Hematopoietic multipotent progenitor cell treated with erythropoietin and hydrocortisone succinate and interleukin-3 and kit ligand, for 17 days (in vitro differentiated cells): ENCODE measurements around the gene CAND1.

Experiments used
- DNase-seq: peaks from one replicate; pipeline ENCODE4 v3.0.0-alpha.2; 2015; ENCODE audit warnings: low spot score

CAND1 gene

DNA sequence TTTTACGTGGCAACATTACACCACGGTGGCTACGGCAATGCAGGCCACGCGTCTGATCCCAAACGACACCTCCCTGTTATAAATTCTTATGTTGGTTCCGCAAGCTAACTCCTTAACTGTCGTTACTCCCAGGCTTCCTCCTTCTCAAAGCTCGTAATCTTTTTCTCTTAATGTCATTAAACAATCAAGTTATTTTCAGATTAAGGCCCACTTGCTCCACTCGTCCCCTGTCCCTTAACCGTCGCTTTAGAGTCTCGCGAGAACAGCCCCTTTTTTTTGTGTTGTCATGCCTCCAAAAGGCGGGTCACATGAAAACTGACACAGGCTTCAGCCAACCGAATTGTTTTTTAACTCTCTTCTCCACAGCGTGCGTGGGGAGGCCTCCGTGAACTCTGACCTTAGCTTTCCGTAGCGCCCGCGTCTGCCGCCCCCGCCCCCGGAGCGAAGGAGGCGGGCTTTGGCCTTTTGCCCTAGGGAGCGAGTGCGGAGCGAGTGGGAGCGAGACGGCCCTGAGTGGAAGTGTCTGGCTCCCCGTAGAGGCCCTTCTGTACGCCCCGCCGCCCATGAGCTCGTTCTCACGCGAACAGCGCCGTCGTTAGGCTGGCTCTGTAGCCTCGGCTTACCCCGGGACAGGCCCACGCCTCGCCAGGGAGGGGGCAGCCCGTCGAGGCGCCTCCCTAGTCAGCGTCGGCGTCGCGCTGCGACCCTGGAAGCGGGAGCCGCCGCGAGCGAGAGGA lies at the start of gene CAND1:
CAND1 (plus strand) TSS at position 463 of the 737 bp plus-strand sequence. CDS start 360 bp downstream, outside the sequence.
- peak; percentile 100 for DNase-seq

DNA sequence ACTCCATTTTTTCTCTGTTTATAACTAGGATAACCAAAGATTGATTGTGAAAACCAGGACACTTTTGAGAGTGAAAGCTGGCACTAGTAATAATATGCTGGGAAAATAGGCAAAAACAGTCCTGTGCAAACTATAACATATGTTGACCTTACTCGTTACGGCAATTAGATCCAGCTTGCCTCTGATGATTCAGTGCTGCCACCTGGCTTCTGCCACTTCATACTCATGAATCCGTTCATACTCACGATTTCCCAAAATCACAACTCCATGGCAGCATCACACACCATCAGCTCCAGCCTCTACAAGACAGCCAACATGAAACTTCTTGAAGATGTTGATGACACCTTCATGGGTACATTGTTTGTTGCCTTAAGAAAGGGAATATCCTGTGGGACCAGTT lies 49.1 kb upstream of the CAND1 start:
- no peak for DNase-seq

DNA sequence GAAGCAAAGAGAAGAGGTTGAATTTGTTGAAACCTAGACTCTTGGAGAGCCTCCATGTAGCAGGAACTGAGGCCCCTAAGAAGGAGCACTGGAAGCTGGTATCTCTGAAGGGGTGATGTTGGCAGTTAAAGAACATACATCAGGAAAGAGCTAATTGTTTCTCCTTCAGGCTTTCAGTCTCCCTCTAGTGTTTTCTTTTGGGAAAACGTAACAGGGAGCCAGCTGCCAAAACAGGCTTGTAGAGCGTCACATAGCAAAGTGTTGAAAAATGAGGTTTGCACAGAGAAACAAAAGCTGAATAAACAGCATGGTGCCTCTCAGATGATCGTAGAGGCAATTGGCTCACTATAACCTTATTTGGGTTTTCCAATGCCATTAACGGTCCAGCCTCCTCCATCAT lies 46.9 kb upstream of the CAND1 start:
- no peak for DNase-seq

DNA sequence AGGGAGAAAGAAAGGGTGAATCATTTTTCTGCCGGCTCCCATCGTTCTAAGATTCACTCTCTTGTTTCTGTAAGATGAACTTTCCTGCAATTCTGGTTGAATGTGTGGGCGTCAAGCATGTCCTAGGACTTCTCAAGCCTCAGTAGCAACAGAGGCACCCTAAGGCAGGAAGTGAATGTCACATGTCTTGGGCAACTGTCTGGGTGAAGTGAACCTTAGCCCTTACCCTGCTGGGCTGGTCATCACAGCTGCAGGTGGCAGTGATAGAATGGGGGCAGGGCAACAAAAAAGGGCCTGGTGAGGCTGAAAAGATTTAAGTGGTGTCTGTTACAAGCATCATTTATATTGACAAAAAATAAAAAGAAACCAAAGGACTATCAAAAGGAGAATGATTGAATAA lies 45.9 kb upstream of the CAND1 start:
- DNase-seq, result no peak

DNA sequence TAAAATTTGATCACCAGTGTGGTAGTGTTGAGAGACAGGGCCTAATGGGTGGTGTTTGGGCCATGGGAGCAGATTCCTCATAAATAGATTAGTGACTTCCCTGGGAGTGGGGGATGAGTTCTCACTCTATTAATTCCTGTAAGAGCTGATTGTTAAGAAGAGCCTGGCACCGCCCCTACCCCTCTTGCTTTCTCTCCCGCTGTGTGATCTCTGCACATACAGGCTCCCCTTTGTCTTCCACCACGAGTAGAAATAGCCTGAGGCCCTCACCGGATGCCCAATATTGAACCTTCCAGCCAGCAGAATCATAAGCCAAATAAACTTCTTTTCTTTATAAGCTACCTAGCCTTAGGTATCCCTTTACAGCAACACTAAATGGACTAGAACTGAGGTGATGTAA lies 31.9 kb upstream of the CAND1 start:
- no peak for DNase-seq

DNA sequence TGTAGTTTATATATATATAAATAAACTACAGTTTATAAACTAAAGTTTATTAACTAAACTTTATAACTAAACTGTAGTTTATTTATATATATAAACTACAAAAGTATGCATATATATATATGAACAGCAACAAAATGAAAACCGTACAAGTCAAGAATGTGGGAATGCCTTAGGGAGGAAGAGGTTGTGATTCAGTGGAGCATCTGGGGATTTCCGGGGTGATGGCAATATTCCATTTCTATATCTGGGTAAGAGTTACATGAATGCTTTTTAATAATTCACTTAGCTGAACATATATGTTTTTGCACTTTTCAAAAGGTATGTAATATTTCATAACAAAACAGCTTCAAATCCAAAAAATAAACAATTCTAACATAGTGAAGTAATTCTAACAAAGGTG lies 30.1 kb upstream of the CAND1 start:
- no peak for DNase-seq

DNA sequence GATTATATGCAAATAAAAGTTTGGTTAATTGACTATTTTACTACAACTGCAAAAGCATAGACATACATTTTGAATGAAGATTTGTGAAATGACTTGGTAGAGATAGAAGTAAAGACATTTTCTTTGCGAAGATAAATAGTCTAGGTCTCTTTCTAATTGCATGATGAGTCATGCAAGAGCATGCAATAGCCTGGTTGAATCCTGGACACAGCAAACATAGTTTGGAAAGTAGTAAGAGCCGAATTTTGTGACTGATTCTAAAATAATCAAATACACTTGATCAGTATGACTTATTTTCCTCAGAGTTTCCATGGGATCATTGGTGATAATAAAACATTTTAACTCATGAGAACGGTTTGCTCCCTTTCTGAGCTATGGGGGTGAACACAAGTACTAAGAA lies 27.7 kb upstream of the CAND1 start:
- DNase-seq, result no peak

DNA sequence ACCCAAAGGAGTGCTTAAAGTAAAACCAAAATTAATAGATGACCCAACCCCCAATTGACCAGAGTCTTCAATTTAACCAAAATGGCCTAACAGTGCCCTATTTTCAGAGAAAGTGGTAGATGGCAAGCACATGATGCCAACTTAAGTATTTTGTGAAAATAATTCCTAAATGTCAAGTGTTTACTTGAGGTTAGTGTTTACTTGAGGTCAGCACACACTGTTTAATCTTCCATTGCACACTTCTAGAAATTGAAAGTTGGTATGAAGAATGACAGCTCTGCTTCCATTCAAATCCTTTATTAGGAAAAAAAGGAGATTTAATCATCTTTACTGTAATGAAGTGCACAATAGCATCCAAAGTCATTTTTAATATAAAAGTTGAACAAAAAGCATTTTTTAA lies 25.9 kb upstream of the CAND1 start:
- no peak for DNase-seq

DNA sequence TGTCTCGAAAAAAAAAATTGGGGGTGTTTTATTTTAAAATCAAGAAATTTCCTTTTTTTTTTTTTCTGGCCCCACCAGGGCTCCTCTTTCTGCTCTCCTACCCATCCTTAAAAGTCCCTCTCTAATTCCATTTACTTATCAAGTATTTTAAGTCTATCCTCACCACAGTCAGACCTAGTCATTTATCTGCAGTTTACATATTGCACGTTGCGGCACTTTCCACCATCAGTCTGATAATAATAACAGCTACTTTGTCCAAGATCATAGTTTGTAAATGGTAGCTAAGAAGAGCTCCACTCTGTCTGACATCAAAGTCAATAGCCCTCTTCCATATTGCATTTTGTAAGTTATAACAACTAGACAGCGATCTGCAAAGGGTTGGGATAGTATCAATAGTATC lies 23.6 kb upstream of the CAND1 start:
- DNase-seq, result no peak

DNA sequence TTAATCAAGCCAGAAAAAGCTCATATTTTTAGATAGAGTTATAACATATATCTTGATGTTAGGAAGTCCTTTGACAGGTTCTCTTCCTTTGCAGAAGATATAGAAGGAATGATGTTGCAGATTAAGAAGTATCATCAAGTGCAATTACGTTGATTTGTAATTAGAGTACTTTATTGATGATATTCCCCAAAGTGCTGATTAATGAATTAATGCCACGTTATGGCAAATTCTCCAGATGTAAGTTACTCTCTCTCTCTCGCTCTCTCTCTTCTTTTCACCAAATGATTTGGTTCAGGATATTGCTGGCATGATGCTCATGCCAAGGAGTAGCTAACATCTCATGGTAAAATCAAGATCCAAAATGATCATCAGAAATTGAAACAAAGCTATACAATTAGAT lies 18.1 kb upstream of the CAND1 start:
- no peak for DNase-seq

DNA sequence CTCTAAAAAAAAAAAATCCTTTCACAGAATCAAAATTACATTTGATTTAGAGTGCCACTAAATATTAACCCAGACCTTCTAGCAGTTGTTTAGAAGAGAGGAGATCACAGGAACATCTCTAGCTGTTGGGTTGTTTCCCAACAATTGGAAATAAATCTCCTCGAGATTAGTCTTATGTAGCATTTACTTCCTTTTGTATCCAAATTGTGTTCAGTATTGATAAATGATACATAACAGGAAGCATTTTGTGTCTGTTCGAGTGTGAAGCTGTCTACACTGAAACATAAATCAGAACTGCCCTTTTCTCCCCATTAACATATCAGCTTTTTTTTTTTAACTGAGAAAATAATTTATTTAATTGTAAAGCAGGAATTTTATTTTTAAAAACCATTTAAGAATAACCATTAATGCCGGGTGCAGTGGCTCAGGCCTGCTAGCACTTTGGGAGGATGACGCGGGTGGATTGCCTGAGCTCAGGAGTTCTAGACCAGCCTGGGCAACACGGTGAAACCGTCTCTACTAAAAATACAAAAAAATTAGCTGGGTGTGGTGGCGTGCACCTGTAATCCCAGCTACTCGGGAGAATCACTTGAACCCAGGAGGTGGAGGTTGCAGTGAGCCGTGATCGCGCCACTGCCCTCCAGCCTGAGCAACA lies 14.7 kb upstream of the CAND1 start:
- no peak for DNase-seq

DNA sequence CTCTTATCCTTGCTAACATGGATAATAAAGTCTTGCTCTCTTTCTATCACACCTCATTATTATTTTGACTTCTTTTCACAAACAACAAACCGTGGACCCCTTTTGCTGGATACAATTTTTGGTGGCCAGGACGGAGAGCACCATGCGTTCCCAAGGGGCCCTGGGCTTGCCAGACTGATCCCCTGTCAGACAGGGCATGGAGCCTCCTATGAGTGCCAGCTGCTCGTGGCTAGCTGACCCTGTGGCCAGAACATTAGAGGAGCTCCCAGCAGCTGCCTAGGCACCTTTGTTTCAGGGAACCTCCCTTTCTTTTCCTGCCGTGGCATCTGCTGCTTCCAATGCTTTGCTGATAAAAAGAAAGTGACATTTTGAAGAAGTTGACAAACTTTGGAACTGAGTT lies 12.5 kb upstream of the CAND1 start:
- DNase-seq, result no peak

DNA sequence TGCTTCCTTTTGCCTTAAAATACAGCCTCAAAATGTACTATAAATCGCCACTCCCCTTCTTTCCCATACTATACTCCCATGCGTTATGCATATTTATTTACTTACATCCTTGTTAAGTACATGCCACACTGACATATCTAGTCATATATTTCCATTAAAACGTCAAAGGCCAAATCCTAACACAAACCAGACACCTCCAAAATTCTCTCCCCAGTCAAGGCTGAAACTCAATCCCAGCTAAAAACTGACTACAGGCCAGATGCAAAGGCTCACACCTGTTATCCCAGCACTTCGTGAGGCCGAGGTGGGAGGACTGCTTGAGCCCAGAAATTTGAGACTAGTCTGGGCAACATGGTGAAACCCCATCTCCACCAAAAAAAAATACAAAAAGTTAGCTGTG lies 5.7 kb upstream of the CAND1 start:
- DNase-seq, result no peak

DNA sequence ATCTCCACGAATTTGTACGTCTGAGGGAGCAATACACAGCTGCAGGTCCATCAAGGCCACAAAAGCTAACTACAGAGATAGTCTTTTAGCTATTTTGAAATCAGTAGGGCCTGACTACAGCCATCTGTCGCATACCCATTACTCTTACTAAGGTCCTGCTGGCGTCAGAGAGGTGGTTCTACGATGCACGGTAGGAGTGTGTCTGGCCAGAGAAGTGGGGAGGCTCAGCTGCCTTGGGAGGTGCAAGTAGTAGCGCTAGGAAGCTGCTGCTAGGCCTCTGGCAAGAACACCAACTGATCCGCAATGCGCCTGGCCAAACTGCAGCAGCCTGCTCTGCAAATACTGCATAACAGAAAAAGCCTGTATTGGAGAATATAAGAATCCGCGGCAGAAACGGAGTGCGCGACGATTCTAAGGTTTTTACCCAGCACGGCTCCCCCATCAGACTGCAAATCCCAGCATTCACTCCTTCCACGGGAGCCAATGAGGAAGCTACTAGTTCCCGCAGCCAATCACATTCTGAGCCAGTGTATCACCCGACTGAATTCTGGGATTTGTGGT lies 743 bp upstream of the CAND1 start:
- no peak for DNase-seq

DNA sequence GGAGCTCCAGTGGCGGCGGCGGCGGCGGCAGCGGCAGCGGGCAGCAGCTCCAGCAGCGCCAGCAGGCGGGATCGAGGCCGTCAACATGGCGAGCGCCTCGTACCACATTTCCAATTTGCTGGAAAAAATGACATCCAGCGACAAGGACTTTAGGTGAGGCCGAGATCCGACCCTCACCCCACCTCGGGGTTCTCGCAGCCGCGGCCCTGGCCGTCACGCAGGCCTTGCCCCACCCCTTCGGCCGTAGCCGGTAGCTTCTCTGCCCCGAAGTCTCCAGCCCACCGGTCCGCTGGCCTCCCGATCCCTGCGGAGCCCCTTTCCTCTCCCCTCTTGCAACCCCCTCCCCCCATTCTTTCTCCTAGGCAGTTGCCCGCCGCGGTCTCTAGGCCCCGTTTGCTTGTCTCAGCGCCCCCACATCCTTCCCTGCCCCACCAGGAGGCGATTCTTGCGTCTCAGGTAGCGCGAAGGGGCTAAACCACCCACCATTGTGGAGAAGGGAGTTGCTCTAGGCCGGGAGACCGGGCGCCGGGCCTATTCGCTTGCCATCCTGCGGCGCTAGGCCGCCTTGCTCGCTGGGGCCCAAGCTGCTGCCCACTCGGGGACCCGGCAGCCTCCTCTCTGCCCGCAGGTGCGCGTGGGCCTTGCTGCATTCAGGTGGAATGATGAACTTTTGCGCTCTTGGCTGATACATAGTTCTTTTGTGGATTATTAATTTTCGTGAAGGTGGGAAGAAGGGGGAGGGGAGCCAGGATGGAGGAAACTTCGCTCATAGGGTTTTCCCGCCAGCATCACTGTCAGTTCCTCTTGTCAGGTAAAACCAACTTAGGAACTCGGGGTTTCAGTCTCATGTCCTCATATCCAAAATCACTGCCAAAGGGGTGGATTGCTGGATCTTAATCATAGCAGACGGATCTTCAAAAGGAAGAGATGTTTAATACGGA lies 745 bp downstream of the CAND1 start:
- peak; percentile 50 for DNase-seq

DNA sequence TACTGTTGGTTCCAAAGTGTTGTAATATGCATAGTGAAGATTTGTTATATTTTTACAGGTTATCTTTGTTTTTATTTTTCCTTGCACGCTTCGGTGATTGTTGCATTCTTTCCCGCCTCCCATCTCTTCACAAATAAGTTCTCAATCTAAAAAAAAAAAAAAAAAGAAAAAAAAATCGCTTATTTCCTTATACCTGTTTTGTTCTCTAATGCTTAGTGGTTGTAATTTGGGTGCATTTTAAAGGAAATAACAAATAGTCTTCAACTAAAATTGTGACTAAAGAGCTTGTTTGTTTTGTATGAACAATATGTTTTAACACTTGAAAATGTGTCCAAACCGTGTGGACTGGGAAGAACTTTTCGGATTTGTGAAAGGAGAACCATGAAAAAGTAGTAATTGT lies 1.5 kb downstream of the CAND1 start:
- DNase-seq, result peak; percentile 10

DNA sequence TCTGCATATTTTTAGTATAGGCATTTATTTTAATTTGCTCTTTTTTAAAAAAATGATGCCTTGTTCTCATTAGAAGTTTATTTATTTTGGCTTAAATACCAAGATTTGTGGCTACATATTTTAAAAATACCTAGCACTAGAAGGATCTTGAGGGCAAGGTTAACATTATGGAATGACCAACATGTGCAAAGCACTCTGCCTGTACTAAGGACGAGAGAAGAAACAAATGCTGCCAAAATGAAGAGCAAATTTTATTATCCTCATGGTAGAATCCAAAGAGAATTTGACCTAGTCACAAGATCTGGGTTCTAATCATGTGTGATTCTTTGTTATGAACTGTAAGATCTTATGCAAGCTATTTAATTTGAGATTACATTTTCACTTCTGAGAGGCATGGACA lies 2.8 kb downstream of the CAND1 start:
- no peak for DNase-seq

DNA sequence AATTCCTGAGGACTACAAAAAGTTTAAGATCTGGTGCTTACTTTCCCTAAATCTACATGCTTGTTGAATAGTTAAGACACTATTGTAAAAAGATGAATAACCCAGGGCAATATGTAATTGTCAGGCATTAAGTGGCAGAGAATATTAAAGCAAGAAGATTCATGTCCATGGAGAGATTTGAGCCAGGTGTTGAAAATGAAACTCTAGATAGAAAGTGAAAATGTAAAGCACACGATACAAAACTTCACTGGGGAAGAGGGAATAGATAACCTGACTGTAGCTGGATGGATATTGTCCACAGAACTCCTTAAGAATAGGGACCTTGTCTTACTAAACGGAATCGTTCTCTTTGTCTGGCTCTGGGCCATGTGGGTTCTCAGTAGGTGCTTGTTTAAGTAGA lies 5.0 kb downstream of the CAND1 start:
- no peak for DNase-seq

DNA sequence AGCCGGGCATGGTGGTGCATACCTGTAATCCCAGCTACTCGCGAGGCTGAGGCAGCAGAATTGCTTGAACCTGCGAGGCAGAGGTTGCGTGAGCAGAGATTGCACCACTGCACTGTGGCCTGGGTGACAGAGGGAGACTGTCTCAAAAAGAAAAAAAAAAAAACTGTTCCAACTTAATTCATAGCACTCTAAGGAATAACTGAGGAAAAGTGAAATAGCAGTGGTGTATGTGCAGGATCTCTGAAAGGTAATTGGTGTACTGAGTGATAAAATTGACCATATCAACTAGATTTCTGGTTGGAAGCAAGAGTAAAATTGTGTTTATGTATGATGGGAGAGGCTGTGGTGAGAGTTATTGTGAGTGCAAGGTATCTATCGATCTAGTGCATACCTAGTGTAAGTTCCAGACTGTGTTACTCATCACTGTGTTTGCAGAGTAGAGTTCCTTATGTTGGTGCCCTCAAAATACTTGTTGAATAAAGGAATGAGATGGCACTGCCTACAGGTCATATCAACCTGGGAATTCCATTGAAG lies 6.3 kb downstream of the CAND1 start:
- DNase-seq, result no peak

DNA sequence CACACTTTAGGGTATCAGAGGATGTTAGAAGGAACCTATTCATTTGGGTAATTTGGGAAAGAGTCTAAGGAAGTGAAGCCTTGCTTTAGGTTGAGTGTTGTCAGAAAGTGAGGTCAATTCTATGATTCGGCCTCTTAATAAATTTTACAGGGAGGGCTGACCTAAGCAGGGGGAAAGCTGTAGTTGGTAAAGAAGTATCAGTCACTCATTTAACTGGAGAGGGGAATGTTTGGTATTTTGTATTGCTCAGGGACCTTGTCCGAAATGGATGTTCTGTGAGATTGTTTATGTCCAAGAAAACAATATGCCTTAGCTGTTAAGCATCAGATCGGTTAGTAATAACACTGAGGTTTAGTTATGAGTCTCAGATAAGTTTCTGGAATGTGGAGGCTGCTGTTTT lies 7.3 kb downstream of the CAND1 start:
- DNase-seq, result no peak

DNA sequence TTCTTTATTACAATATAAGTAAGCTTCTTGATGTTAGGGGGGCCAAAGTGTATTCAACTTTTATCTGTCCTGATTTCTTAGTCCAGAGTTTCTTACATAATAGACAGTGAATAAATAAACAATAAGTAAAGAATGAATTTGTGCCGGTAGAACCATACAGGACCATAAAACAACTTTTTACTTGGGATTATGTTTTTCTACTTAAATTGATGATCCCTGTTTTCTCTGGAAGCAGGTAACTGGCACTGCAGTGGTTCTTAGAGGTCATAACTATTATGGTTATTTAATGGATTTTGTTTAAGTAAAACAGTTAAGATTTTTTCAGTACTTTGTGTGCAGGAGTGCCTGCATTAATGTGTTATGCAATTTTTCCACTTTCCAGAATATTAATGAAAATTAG lies 10.5 kb downstream of the CAND1 start:
- no peak for DNase-seq

DNA sequence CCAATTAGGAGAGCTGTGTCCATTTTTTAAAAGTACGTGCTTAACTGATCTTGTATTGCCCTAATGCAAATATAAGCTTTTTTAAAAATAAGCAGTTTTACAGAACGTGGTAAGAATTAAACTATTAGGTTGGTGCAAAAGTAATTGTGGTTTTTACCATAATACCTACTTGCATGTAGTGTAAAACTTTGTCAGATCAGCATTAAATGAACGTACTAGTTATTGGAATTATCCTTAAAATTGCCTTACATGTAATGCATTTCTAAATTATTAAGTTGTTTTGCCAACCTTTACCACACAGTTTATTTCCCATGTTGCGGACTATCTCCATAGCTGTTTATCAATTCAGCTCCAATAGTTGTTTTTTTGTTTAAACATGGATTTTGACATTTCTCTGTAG lies 10.9 kb downstream of the CAND1 start:
- no peak for DNase-seq
